ENCODE measurements around the gene IL11.

IL11 gene

GRCh38 chr19:55373306-55373992 lies 3.2 kb upstream of the IL11 start:
- Histone ChIP-seq H3K36me3 (ENCODE audit: control insufficient read depth in 1 of 2, insufficient read depth in 2 of 2, low read length in 2 of 2) (no peaks in the 10 kb centered on the region), H3K4me1 (ENCODE audit: control insufficient read depth in 1 of 2, insufficient read depth in 2 of 2, low read length in 2 of 2) (peaks cover 0 to 6% of the 10 kb centered on the region in 2 donors), H3K27ac (ENCODE audit: low read depth, low read length) (no peak overlapping the region), H3K27me3 (ENCODE audit: control insufficient read depth in 1 of 2, insufficient read depth in 2 of 2, low read length in 2 of 2) (peaks cover 44 to 46% of the 10 kb centered on the region in 2 donors), H3K9me3 (ENCODE audit: control insufficient read depth in 1 of 2, low read length in 2 of 2) (no peaks in the 10 kb centered on the region), H3K9ac (ENCODE audit: low read depth in 1 of 2, low read length in 2 of 2) (no peak overlapping the region), H3K4me3 (ENCODE audit: low read depth in 1 of 2, low read length in 2 of 2) (no peak overlapping the region)

GRCh38 chr19:55372316-55373081 lies 2.2 kb upstream of the IL11 start:
- H3K4me3 ChIP-seq (ENCODE audit: low read depth in 1 of 2, low read length in 2 of 2), result no peak overlapping the region
- no peak overlapping the region for H3K9ac ChIP-seq (ENCODE audit: low read depth in 1 of 2, low read length in 2 of 2)
- no peak overlapping the region for H3K27ac ChIP-seq (ENCODE audit: low read depth, low read length)
- no peaks in the 10 kb centered on the region for H3K36me3 ChIP-seq (ENCODE audit: control insufficient read depth in 1 of 2, insufficient read depth in 2 of 2, low read length in 2 of 2)
- H3K9me3 ChIP-seq (ENCODE audit: control insufficient read depth in 1 of 2, low read length in 2 of 2), result no peaks in the 10 kb centered on the region
- peaks cover 0 to 6% of the 10 kb centered on the region in 2 donors for H3K4me1 ChIP-seq (ENCODE audit: control insufficient read depth in 1 of 2, insufficient read depth in 2 of 2, low read length in 2 of 2)
- H3K27me3 ChIP-seq (ENCODE audit: control insufficient read depth in 1 of 2, insufficient read depth in 2 of 2, low read length in 2 of 2), result peaks cover 47 to 53% of the 10 kb centered on the region in 2 donors

- no peak overlapping the region for H3K27ac ChIP-seq (ENCODE audit: low read depth, low read length)
- peak overlapping the region in 1 of 2 donors; percentile 21 for H3K4me3 ChIP-seq (ENCODE audit: low read depth in 1 of 2, low read length in 2 of 2)
- no peaks in the 10 kb centered on the region for H3K9me3 ChIP-seq (ENCODE audit: control insufficient read depth in 1 of 2, low read length in 2 of 2)
- peaks cover 47 to 49% of the 10 kb centered on the region in 2 donors for H3K27me3 ChIP-seq (ENCODE audit: control insufficient read depth in 1 of 2, insufficient read depth in 2 of 2, low read length in 2 of 2)
- H3K9ac ChIP-seq (ENCODE audit: low read depth in 1 of 2, low read length in 2 of 2), result no peak overlapping the region
- no peaks in the 10 kb centered on the region for H3K36me3 ChIP-seq (ENCODE audit: control insufficient read depth in 1 of 2, insufficient read depth in 2 of 2, low read length in 2 of 2)
- no peaks in the 10 kb centered on the region for H3K4me1 ChIP-seq (ENCODE audit: control insufficient read depth in 1 of 2, insufficient read depth in 2 of 2, low read length in 2 of 2)
These were observed 484 bp downstream of the IL11 start for GRCh38 chr19:55369653-55370304.

GRCh38 chr19:55368701-55369563 lies 1.3 kb downstream of the IL11 start:
- peaks cover 41 to 45% of the 10 kb centered on the region in 2 donors for H3K27me3 ChIP-seq (ENCODE audit: control insufficient read depth in 1 of 2, insufficient read depth in 2 of 2, low read length in 2 of 2)
- H3K27ac ChIP-seq (ENCODE audit: low read depth, low read length), result no peak overlapping the region
- H3K36me3 ChIP-seq (ENCODE audit: control insufficient read depth in 1 of 2, insufficient read depth in 2 of 2, low read length in 2 of 2), result no peaks in the 10 kb centered on the region
- no peak overlapping the region for H3K4me3 ChIP-seq (ENCODE audit: low read depth in 1 of 2, low read length in 2 of 2)
- no peaks in the 10 kb centered on the region for H3K9me3 ChIP-seq (ENCODE audit: control insufficient read depth in 1 of 2, low read length in 2 of 2)
- H3K4me1 ChIP-seq (ENCODE audit: control insufficient read depth in 1 of 2, insufficient read depth in 2 of 2, low read length in 2 of 2), result no peaks in the 10 kb centered on the region
- H3K9ac ChIP-seq (ENCODE audit: low read depth in 1 of 2, low read length in 2 of 2), result no peak overlapping the region

- Histone ChIP-seq H3K27me3 (ENCODE audit: control insufficient read depth in 1 of 2, insufficient read depth in 2 of 2, low read length in 2 of 2) (peaks cover 36 to 40% of the 10 kb centered on the region in 2 donors), H3K4me1 (ENCODE audit: control insufficient read depth in 1 of 2, insufficient read depth in 2 of 2, low read length in 2 of 2) (no peaks in the 10 kb centered on the region), H3K4me3 (ENCODE audit: low read depth in 1 of 2, low read length in 2 of 2) (no peak overlapping the region), H3K9ac (ENCODE audit: low read depth in 1 of 2, low read length in 2 of 2) (no peak overlapping the region), H3K9me3 (ENCODE audit: control insufficient read depth in 1 of 2, low read length in 2 of 2) (no peaks in the 10 kb centered on the region), H3K27ac (ENCODE audit: low read depth, low read length) (no peak overlapping the region), H3K36me3 (ENCODE audit: control insufficient read depth in 1 of 2, insufficient read depth in 2 of 2, low read length in 2 of 2) (no peaks in the 10 kb centered on the region)
These were observed 2.2 kb downstream of the IL11 start for GRCh38 chr19:55368106-55368505.

- H3K27ac ChIP-seq (ENCODE audit: low read depth, low read length), result no peak overlapping the region
- H3K4me3 ChIP-seq (ENCODE audit: low read depth in 1 of 2, low read length in 2 of 2), result no peak overlapping the region
- H3K4me1 ChIP-seq (ENCODE audit: control insufficient read depth in 1 of 2, insufficient read depth in 2 of 2, low read length in 2 of 2), result no peaks in the 10 kb centered on the region
- no peaks in the 10 kb centered on the region for H3K36me3 ChIP-seq (ENCODE audit: control insufficient read depth in 1 of 2, insufficient read depth in 2 of 2, low read length in 2 of 2)
- H3K9me3 ChIP-seq (ENCODE audit: control insufficient read depth in 1 of 2, low read length in 2 of 2), result no peaks in the 10 kb centered on the region
- peaks cover 27 to 29% of the 10 kb centered on the region in 2 donors for H3K27me3 ChIP-seq (ENCODE audit: control insufficient read depth in 1 of 2, insufficient read depth in 2 of 2, low read length in 2 of 2)
- H3K9ac ChIP-seq (ENCODE audit: low read depth in 1 of 2, low read length in 2 of 2), result no peak overlapping the region
These were observed 3.5 kb downstream of the IL11 start for GRCh38 chr19:55366790-55367189.

- no peaks in the 10 kb centered on the region for H3K4me1 ChIP-seq (ENCODE audit: control insufficient read depth in 1 of 2, insufficient read depth in 2 of 2, low read length in 2 of 2)
- H3K9ac ChIP-seq (ENCODE audit: low read depth in 1 of 2, low read length in 2 of 2), result no peak overlapping the region
- no peaks in the 10 kb centered on the region for H3K36me3 ChIP-seq (ENCODE audit: control insufficient read depth in 1 of 2, insufficient read depth in 2 of 2, low read length in 2 of 2)
- H3K9me3 ChIP-seq (ENCODE audit: control insufficient read depth in 1 of 2, low read length in 2 of 2), result no peaks in the 10 kb centered on the region
- H3K4me3 ChIP-seq (ENCODE audit: low read depth in 1 of 2, low read length in 2 of 2), result no peak overlapping the region
- H3K27ac ChIP-seq (ENCODE audit: low read depth, low read length), result no peak overlapping the region
- H3K27me3 ChIP-seq (ENCODE audit: control insufficient read depth in 1 of 2, insufficient read depth in 2 of 2, low read length in 2 of 2), result peaks cover 24% of the 10 kb centered on the region in 2 donors
These were observed 4.3 kb downstream of the IL11 start for GRCh38 chr19:55365964-55366363.

GRCh38 chr19:55365245-55365644 lies 5.0 kb downstream of the IL11 start:
- no peak overlapping the region for H3K4me3 ChIP-seq (ENCODE audit: low read depth in 1 of 2, low read length in 2 of 2)
- H3K9me3 ChIP-seq (ENCODE audit: control insufficient read depth in 1 of 2, low read length in 2 of 2), result no peaks in the 10 kb centered on the region
- no peaks in the 10 kb centered on the region for H3K4me1 ChIP-seq (ENCODE audit: control insufficient read depth in 1 of 2, insufficient read depth in 2 of 2, low read length in 2 of 2)
- no peaks in the 10 kb centered on the region for H3K36me3 ChIP-seq (ENCODE audit: control insufficient read depth in 1 of 2, insufficient read depth in 2 of 2, low read length in 2 of 2)
- H3K27me3 ChIP-seq (ENCODE audit: control insufficient read depth in 1 of 2, insufficient read depth in 2 of 2, low read length in 2 of 2), result peaks cover 18 to 20% of the 10 kb centered on the region in 2 donors
- no peak overlapping the region for H3K27ac ChIP-seq (ENCODE audit: low read depth, low read length)
- no peak overlapping the region for H3K9ac ChIP-seq (ENCODE audit: low read depth in 1 of 2, low read length in 2 of 2)

- Histone ChIP-seq H3K27me3 (ENCODE audit: control insufficient read depth in 1 of 2, insufficient read depth in 2 of 2, low read length in 2 of 2) (peaks cover under 1 to 4% of the 10 kb centered on the region in 2 donors), H3K9me3 (ENCODE audit: control insufficient read depth in 1 of 2, low read length in 2 of 2) (no peaks in the 10 kb centered on the region), H3K9ac (ENCODE audit: low read depth in 1 of 2, low read length in 2 of 2) (no peak within 1 kb of the TSS), H3K4me1 (ENCODE audit: control insufficient read depth in 1 of 2, insufficient read depth in 2 of 2, low read length in 2 of 2) (no peaks in the 10 kb centered on the region), H3K27ac (ENCODE audit: low read depth, low read length) (no peak within 1 kb of the TSS), H3K36me3 (ENCODE audit: control insufficient read depth in 1 of 2, insufficient read depth in 2 of 2, low read length in 2 of 2) (no peaks in the 10 kb centered on the region), H3K4me3 (ENCODE audit: low read depth in 1 of 2, low read length in 2 of 2) (no peak within 1 kb of the TSS)
These were observed 7.1 kb downstream of the IL11 start, which contains the start of gene GARIN5B for GRCh38 chr19:55362990-55363716. Gene GARIN5B (minus strand): TSS chr19:55363260. CDS start chr19:55363066, 194 bp downstream.

Measured in duodenal mucosa (tissue), 2 donors.